PC-9 (cell line): ENCODE data around the gene CENPB. TPM values are rescaled to one million over a fixed set of nuclear protein-coding genes. Genes with fewer than 3 reads are reported as not detected.

ENCODE experiments used
- BruUV-seq: library from RNA; stranded (reverse); fragments of 400-500 nt; replicated peaks from 2 replicates; lab custom pipeline; 2021; lab: Mats Ljungman, UMichigan
- CTCF ChIA-PET: fragments of 300-600 bp; sonication (Branson Sonifier 250); formaldehyde crosslinking; loops from one replicate; lab custom pipeline; 2022; ENCODE audit warnings: antibody characterized with exemption; lab: Charles Lee
- POLR2A ChIA-PET: fragments of 300-600 bp; sonication (Branson Sonifier 250); formaldehyde crosslinking; loops from one replicate; lab custom pipeline; 2022; ENCODE audit warnings: antibody characterized with exemption; ENCODE audit not compliant: unreplicated experiment; lab: Charles Lee
- DNase-seq, 2 experiments: peaks; one replicate each; pipeline versions ENCODE4 v3.0.0 to v3.0.0-alpha.2; 2015 to 2022; ENCODE audit warnings: mixed read lengths in 1 of 2
- H2AFZ ChIP-seq: fragments of 200-600 bp; sonication (generic); 2 replicates; pipeline ENCODE4 v1.8.1; 2017; ENCODE audit warnings: antibody characterized with exemption
- H3F3A ChIP-seq: fragments of 200-600 bp; sonication (generic); 2 replicates; pipeline ENCODE4 v1.8.1; 2017; ENCODE audit warnings: antibody characterized with exemption, mild to moderate bottlenecking, low read depth; ENCODE audit not compliant: insufficient read depth
- H3K27ac ChIP-seq: fragments of 200-600 bp; sonication (generic); 2 replicates; pipeline ENCODE4 v1.6.1; 2016; ENCODE audit warnings: mixed run types
- H3K27me3 ChIP-seq: fragments of 200-600 bp; sonication (generic); 2 replicates; pipeline ENCODE4 v1.6.1; 2016; ENCODE audit warnings: low read depth, mixed run types; ENCODE audit not compliant: insufficient read depth
- H3K36me3 ChIP-seq: fragments of 200-600 bp; sonication (generic); 2 replicates; pipeline ENCODE4 v1.6.1; 2016; ENCODE audit warnings: low read depth, mixed run types
- H3K4me1 ChIP-seq: fragments of 200-600 bp; sonication (generic); replicated peaks from 2 replicates; pipeline ENCODE4 v1.6.1; 2016; ENCODE audit warnings: mixed run types; ENCODE audit not compliant: insufficient read depth
- H3K4me2 ChIP-seq: fragments of 200-600 bp; sonication (generic); 2 replicates; pipeline ENCODE4 v1.6.1; 2017; ENCODE audit warnings: mixed run types
- H3K4me3 ChIP-seq: fragments of 200-600 bp; sonication (generic); 2 replicates; pipeline ENCODE4 v1.6.1; 2016; ENCODE audit warnings: mixed run types
- H3K79me2 ChIP-seq: fragments of 200-600 bp; sonication (generic); 2 replicates; pipeline ENCODE4 v1.6.1; 2017; ENCODE audit warnings: low read depth, mixed run types
- H3K9me2 ChIP-seq: fragments of 200-600 bp; sonication (generic); 2 replicates; pipeline ENCODE4 v1.8.1; 2017; ENCODE audit warnings: mild to moderate bottlenecking; ENCODE audit not compliant: insufficient read depth
- H3K9me3 ChIP-seq: fragments of 200-600 bp; sonication (generic); 2 replicates; pipeline ENCODE4 v1.8.1; 2016; ENCODE audit warnings: low read depth; ENCODE audit not compliant: insufficient read depth
- H4K20me1 ChIP-seq: fragments of 200-600 bp; sonication (generic); 2 replicates; pipeline ENCODE4 v1.8.1; 2017; ENCODE audit not compliant: insufficient read depth
- EZH2 ChIP-seq: fragments of 200-600 bp; sonication (generic); IDR thresholded peaks from 2 replicates; pipeline ENCODE4 v1.8.0; 2017; ENCODE audit warnings: antibody characterized with exemption, low read depth
- intact Hi-C: fragments of 100-400 bp; cut with micrococcal nuclease; formaldehyde crosslinking; loops from one replicate; pipeline ENCODE4 v1.10.0; 2022; ENCODE audit not compliant: unreplicated experiment
- total RNA-seq: library from RNA; stranded (reverse); gene quantifications from 2 replicates; pipeline ENCODE4 v1.2.3, GENCODE V29; 2021
- TF ChIP-seq, protein P1 (sequence below): fragments of 200-600 bp; sonication (generic); conservative IDR thresholded peaks from 2 replicates; pipeline ENCODE4 v1.6.1; 2017; ENCODE audit warnings: mixed run types, antibody characterized with exemption, mild to moderate bottlenecking, moderate library complexity

The CENPB gene
- total RNA-seq, 1 experiment from 2014 or later, result 70.8 TPM

- ChIA-PET CTCF (no interaction called here), POLR2A (no interaction called here)
- intact Hi-C loops, result no loop called here
- no peaks in the 10 kb centered on the region for H3K36me3 ChIP-seq
- DNase-seq, result no peak
- H3K4me1 ChIP-seq, result no peaks in the 10 kb centered on the region
- H3K27ac ChIP-seq, result no peak overlapping the region
- H3K79me2 ChIP-seq, result no peaks in the 10 kb centered on the region
- H3K27me3 ChIP-seq, result no peaks in the 10 kb centered on the region
- no peak overlapping the region for H3K4me2 ChIP-seq
- no TSS peak for BruUV-seq
- no peak overlapping the region for H3K4me3 ChIP-seq
- no peaks in the 10 kb centered on the region for H4K20me1 ChIP-seq
- H3K9me2 ChIP-seq, result no peaks in the 10 kb centered on the region
- no peaks in the 10 kb centered on the region for H3K9me3 ChIP-seq
- TF ChIP-seq EZH2, result no peak
- TF ChIP-seq, protein P1, sequence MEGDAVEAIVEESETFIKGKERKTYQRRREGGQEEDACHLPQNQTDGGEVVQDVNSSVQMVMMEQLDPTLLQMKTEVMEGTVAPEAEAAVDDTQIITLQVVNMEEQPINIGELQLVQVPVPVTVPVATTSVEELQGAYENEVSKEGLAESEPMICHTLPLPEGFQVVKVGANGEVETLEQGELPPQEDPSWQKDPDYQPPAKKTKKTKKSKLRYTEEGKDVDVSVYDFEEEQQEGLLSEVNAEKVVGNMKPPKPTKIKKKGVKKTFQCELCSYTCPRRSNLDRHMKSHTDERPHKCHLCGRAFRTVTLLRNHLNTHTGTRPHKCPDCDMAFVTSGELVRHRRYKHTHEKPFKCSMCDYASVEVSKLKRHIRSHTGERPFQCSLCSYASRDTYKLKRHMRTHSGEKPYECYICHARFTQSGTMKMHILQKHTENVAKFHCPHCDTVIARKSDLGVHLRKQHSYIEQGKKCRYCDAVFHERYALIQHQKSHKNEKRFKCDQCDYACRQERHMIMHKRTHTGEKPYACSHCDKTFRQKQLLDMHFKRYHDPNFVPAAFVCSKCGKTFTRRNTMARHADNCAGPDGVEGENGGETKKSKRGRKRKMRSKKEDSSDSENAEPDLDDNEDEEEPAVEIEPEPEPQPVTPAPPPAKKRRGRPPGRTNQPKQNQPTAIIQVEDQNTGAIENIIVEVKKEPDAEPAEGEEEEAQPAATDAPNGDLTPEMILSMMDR, result no peak
- peaks cover 4% of the 10 kb centered on the region; the same call in 1 of the 2 replicates for H3F3A ChIP-seq
- H2AFZ ChIP-seq, result no peak overlapping the region
Observed at GRCh38 chr20:3828798-3829197, 42.3 kb upstream of the CENPB start.

- DNase-seq, result no peak
- Histone ChIP-seq H2AFZ (no peak overlapping the region), H3K9me3 (no peaks in the 10 kb centered on the region), H3K79me2 (peaks cover 8% of the 10 kb centered on the region), H3K27me3 (no peaks in the 10 kb centered on the region), H3F3A (peaks cover 4% of the 10 kb centered on the region; the same call in 1 of the 2 replicates), H4K20me1 (no peaks in the 10 kb centered on the region), H3K4me1 (peaks cover 2% of the 10 kb centered on the region; the same call in 1 of the 2 replicates), H3K27ac (no peak overlapping the region), H3K9me2 (no peaks in the 10 kb centered on the region), H3K36me3 (0 out of 2 replicates have a peak, but pooled peaks cover 8% of the 10 kb centered on the region), H3K4me2 (no peak overlapping the region), H3K4me3 (no peak overlapping the region)
- CTCF ChIA-PET, result no interaction called here
- POLR2A ChIA-PET, result no interaction called here
- no TSS peak for BruUV-seq
- no peak for TF ChIP-seq EZH2
- TF ChIP-seq, protein P1, result no peak
- intact Hi-C loops, result no loop called here
Observed at GRCh38 chr20:3826420-3826819, 39.9 kb upstream of the CENPB start.

- Histone ChIP-seq H3K36me3 (0 out of 2 replicates have a peak, but pooled peaks cover 8% of the 10 kb centered on the region), H3K9me3 (no peaks in the 10 kb centered on the region), H3K79me2 (peaks cover 15% of the 10 kb centered on the region), H2AFZ (no peak overlapping the region), H3K4me1 (peaks cover 6% of the 10 kb centered on the region; the same call in 1 of the 2 replicates), H3K4me3 (no peak overlapping the region), H3K27ac (no peak overlapping the region), H3F3A (peaks cover 4% of the 10 kb centered on the region; the same call in 1 of the 2 replicates), H3K27me3 (no peaks in the 10 kb centered on the region), H3K4me2 (no peak overlapping the region), H3K9me2 (no peaks in the 10 kb centered on the region), H4K20me1 (no peaks in the 10 kb centered on the region)
- DNase-seq, result no peak
- TF ChIP-seq, protein P1, result no peak
- no peak for TF ChIP-seq EZH2
- POLR2A ChIA-PET, result no interaction called here
- CTCF ChIA-PET, result interaction anchor here (0.6 kb wide), 1 partner anchor 43 kb away, joined by 3 read pairs; no protein-coding TSS in a partner anchor
- BruUV-seq, result no TSS peak
- intact Hi-C loops, result no loop called here
Observed at GRCh38 chr20:3825526-3825925, 39.0 kb upstream of the CENPB start.
